HEK293T (cell line): ENCODE results near the gene NIPSNAP3A.
"Not testable (repeated sequence)": the region's sequence is repeated elsewhere in the genome, so short reads cannot be mapped to it uniquely, and the experiment has no call there.

Experiments
- CTCF ChIA-PET: fragments of 350-600 bp; formaldehyde crosslinking; extraction: SDS; loops from one replicate; lab custom pipeline; 2021; ENCODE audit warnings: antibody characterized with exemption, inconsistent platforms; lab: Yijun Ruan, JAX
- POLR2A ChIA-PET: fragments of 350-600 bp; formaldehyde crosslinking; extraction: SDS; loops from one replicate; lab custom pipeline; 2020; ENCODE audit warnings: antibody characterized with exemption, inconsistent platforms; lab: Yijun Ruan, JAX
- DNase-seq: peaks from one replicate; pipeline ENCODE4 v3.0.0; 2012; ENCODE audit warnings: mixed read lengths; ENCODE audit errors: extremely low spot score
- ARNT ChIP-seq: fragments of 450-650 bp; IDR thresholded peaks from 2 replicates; pipeline ENCODE4 v1.6.1; 2017; ENCODE audit warnings: mild to moderate bottlenecking
- BHLHE40 ChIP-seq: fragments of 450-650 bp; IDR thresholded peaks from 2 replicates; pipeline ENCODE4 v1.6.1; 2016; ENCODE audit warnings: mild to moderate bottlenecking, moderate library complexity, borderline replicate concordance
- CTBP1 ChIP-seq: fragments of 450-650 bp; IDR thresholded peaks from 2 replicates; pipeline ENCODE4 v1.6.1; 2016; ENCODE audit warnings: borderline replicate concordance
- ELF4 ChIP-seq: fragments of 450-650 bp; IDR thresholded peaks from 2 replicates; pipeline ENCODE4 v1.6.1; 2017; ENCODE audit warnings: antibody characterized with exemption
- FOXA1 ChIP-seq: fragments of 450-650 bp; IDR thresholded peaks from 2 replicates; pipeline ENCODE4 v1.6.1; 2016; ENCODE audit warnings: mild to moderate bottlenecking
- FOXK2 ChIP-seq: fragments of 450-650 bp; IDR thresholded peaks from 2 replicates; pipeline ENCODE4 v1.6.1; 2016; ENCODE audit warnings: mild to moderate bottlenecking
- FOXM1 ChIP-seq: fragments of 450-650 bp; IDR thresholded peaks from 2 replicates; pipeline ENCODE4 v1.6.1; 2017; ENCODE audit warnings: mild to moderate bottlenecking, borderline replicate concordance
- HDGF ChIP-seq: fragments of 450-650 bp; IDR thresholded peaks from 2 replicates; pipeline ENCODE4 v1.6.1; 2017; ENCODE audit warnings: antibody characterized with exemption, borderline replicate concordance
- L3MBTL2 ChIP-seq: fragments of 450-650 bp; conservative IDR thresholded peaks from 2 replicates; pipeline ENCODE4 v1.6.1; 2016; ENCODE audit warnings: mild to moderate bottlenecking
- LEF1 ChIP-seq: fragments of 450-650 bp; IDR thresholded peaks from 2 replicates; pipeline ENCODE4 v1.6.1; 2017; ENCODE audit warnings: mild to moderate bottlenecking, borderline replicate concordance
- NFRKB ChIP-seq: fragments of 450-650 bp; IDR thresholded peaks from 2 replicates; pipeline ENCODE4 v1.6.1; 2016; ENCODE audit warnings: mild to moderate bottlenecking, moderate library complexity
- SP1 ChIP-seq: fragments of 450-650 bp; IDR thresholded peaks from 2 replicates; pipeline ENCODE4 v1.6.1; 2017
- SUZ12 ChIP-seq: fragments of 450-650 bp; IDR thresholded peaks from 2 replicates; pipeline ENCODE4 v1.6.1; 2016; ENCODE audit warnings: mild to moderate bottlenecking
- TARDBP ChIP-seq: fragments of 450-650 bp; IDR thresholded peaks from 2 replicates; pipeline ENCODE4 v1.6.1; 2016
- ZNF384 ChIP-seq: fragments of 450-650 bp; IDR thresholded peaks from 2 replicates; pipeline ENCODE4 v1.6.1; 2016
- TF ChIP-seq, protein P1 (sequence below): fragments of 450-650 bp; IDR thresholded peaks from 2 replicates; pipeline ENCODE4 v1.6.1; 2016

The NIPSNAP3A gene

DNA sequence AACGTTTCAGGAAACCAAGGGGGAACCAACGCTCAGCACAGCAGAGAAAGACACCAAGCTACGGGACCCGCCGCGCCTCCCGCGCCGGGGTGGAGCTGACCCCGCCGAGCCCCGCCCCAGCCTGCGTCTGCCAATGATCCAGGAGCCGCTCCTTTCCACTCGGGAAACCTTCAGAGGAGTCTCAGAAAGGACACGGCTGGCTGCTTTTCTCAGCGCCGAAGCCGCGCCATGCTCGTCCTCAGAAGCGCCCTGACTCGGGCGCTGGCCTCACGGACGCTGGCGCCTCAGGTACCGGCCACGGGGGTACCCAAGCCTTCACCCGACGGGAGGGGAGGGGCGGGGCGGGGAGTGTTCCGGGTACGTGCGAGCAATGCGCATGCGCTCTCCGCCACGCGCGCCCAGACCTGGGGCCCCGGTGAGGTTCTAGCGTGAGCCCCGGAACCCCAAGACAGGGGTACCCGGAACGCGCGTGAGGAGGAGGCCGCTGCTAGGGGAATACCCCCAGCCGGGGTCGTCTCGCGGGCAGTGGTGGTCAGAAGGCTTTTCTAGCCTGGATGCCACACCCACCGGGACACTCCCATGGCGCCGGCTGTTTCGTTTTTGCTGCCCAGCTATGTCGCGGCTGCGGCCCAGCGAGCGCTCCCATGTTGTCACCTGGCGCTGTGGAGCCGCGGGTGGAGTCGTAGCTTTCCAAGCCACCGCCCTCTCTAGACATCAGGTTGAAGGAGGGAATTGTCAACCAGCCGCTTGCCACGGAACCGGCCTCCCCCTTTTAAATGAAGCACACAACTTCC lies at the start of gene NIPSNAP3A:
NIPSNAP3A (plus strand) TSS at position 119 of the 794 bp plus-strand sequence; CDS start at position 229, 110 bp downstream.
- POLR2A ChIA-PET: interaction anchor here (0.9 to 1.7 kb wide), 6 partner anchors 13 to 656 kb away, joined by 3 to 5 read pairs (median 3); partner anchors contain the start of gene NIPSNAP3B
- no peak for TF ChIP-seq FOXM1
- TF ChIP-seq CTBP1: no peak
- no peak for TF ChIP-seq ZNF384
- TF ChIP-seq NFRKB: no peak
- no peak for TF ChIP-seq L3MBTL2
- no peak for TF ChIP-seq HDGF
- peak; percentile 75 for DNase-seq
- CTCF ChIA-PET: interaction anchor here (0.6 kb wide), 4 partner anchors 58 to 729 kb away, joined by 3 read pairs; no protein-coding TSS in a partner anchor

DNA sequence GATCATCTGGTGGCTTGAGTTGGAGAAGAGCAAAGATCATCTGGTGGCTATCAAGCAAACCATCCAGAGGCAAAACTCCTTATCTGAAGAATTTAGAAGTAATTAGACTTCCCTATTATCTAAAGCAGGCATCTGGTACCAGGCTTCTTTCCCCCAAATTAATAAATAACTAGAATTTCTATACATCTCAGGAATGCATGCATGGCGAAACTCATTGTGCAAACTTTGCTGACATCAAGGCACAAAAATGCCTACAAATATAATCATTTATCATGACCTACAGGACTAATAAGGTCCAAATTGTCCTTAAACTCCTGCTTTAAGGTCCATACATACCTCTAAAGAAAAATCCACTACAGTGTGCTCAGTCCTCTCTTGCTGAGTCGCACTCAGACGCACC lies 47.2 kb upstream of the NIPSNAP3A start:
- no peak for DNase-seq
- TF ChIP-seq L3MBTL2 (no peak), FOXM1 (no peak), LEF1 (no peak), ZNF384 (no peak), FOXK2 (no peak), SP1 (no peak), BHLHE40 (no peak), HDGF (no peak)
- TF ChIP-seq, protein P1, sequence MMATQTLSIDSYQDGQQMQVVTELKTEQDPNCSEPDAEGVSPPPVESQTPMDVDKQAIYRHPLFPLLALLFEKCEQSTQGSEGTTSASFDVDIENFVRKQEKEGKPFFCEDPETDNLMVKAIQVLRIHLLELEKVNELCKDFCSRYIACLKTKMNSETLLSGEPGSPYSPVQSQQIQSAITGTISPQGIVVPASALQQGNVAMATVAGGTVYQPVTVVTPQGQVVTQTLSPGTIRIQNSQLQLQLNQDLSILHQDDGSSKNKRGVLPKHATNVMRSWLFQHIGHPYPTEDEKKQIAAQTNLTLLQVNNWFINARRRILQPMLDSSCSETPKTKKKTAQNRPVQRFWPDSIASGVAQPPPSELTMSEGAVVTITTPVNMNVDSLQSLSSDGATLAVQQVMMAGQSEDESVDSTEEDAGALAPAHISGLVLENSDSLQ: no peak
- ChIA-PET CTCF (no interaction called here), POLR2A (no interaction called here)

DNA sequence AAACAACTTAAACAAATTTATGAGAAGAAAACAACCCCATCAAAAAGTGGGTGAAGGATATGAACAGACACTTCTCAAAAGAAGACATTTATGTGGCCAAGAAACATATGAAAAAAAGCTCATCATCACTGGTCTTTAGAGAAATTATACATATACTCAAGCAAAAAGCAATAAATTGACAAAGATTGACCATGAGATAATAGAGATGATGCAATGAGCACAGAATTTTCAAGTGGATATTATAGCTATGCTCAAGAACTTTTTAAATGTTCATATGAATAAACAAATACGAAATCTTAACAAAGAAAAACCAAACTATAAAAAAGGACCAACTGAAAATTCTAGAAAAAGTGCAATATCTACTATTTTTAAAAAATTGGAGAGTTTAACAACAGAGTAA lies 38.7 kb upstream of the NIPSNAP3A start:
- POLR2A ChIA-PET, CTCF ChIA-PET, DNase-seq: not testable (repeated sequence)

DNA sequence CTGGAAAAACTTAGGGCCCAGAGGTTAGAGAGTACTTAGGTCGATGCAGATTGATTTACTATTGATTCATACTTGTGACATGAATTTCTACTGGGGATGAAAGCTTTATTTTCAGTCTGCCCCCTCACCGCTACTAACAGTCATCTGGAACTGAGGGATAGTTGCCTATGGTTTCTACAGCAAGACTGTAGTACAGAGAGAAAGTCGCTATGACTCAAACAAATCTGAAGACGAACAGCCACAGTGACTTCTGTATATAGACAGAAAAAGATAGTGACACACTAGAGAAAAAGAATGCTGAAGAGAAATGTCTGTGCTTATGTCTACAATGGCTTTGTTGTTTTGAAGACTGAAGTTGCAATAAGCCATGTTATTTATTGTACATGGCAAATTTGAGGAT lies 35.9 kb upstream of the NIPSNAP3A start:
- ChIA-PET POLR2A (no interaction called here), CTCF (no interaction called here)
- TF ChIP-seq, protein P1: no peak
- TF ChIP-seq SUZ12 (no peak), FOXK2 (no peak), ARNT (no peak), FOXA1 (no peak), FOXM1 (no peak), ELF4 (no peak), SP1 (no peak), LEF1 (no peak), CTBP1 (no peak)
- no peak for DNase-seq

DNA sequence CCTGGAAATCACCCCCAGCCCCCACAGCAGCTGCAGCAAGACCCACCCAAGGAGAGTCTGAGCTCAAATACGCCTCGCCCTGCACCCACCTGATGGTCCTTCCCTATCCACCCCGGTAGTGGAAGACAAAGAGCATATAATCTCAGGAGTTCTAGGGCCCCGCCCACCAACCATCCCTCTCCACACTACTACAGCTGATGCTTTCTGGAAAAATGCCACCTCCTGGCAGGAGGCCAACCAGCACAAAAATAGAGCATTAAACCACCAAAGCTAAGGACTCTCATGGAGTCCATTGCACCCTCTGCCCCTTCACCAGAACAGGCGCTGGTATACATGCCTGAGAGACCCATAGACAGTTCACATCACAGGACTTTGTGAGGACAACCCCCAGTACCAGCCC lies 22.5 kb upstream of the NIPSNAP3A start:
- TF ChIP-seq FOXM1: no peak
- no peak for TF ChIP-seq ZNF384
- POLR2A ChIA-PET: no interaction called here
- CTCF ChIA-PET: no interaction called here
- no peak for DNase-seq

DNA sequence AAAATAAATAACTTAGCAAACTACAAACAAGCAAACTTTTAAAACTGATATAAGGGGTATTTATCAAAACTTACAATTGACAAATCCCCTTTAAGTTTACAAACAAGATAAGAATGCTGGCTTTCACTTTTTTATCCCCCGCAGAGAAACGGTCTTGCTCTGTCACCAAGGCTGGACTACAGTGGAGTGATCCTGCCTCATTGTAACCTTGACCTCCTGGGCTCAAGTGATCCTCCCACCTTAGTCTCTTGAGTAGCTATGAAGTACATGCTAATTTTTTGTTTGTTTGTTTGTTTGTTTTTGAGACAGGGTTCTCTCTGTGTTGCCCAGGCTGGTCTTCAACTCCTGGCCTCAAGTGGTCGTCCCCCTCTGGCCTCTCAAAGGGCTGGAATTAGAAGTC lies 9.0 kb upstream of the NIPSNAP3A start:
- DNase-seq: no peak
- TF ChIP-seq BHLHE40 (no peak), ZNF384 (no peak), NFRKB (no peak), HDGF (no peak), LEF1 (no peak), FOXA1 (no peak), SUZ12 (no peak), ARNT (no peak), SP1 (no peak), CTBP1 (no peak), FOXK2 (no peak), TARDBP (no peak), FOXM1 (no peak), L3MBTL2 (no peak)
- TF ChIP-seq, protein P1: no peak
- ChIA-PET CTCF (no interaction called here), POLR2A (no interaction called here)

DNA sequence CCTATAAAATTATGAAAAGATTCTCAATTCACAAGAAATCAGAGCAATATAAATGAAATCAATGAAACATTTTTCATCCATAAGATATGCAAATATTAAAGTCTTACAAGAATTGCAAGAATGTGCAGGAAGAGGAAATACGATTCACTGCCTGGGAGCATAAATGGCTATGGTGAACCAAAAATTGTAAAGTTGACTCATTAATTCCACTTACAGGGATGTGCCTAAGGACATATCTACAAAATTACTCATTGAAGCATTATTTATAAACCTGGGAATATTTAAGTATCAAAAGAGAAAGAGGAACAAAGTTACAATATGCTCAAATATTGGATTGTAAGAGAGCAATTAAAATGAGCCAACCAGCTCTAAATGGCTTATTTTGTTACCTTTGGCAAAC lies 6.9 kb upstream of the NIPSNAP3A start:
- CTCF ChIA-PET: no interaction called here
- POLR2A ChIA-PET: no interaction called here
- no peak for TF ChIP-seq NFRKB
- no peak for DNase-seq
